CD4-positive, alpha-beta T cell (primary cell): ENCODE results near the gene TP63. TPM values are rescaled to one million over a fixed set of nuclear protein-coding genes. Genes with fewer than 3 reads are reported as not detected.

Experiments
- ATAC-seq: fragments of 200-7000 bp; cut with Tn5 transposase; one replicate; pipeline ENCODE4 v1.10.0; 2022; ENCODE audit warnings: mild to moderate bottlenecking; ENCODE audit not compliant: poor library complexity
- CTCF ChIA-PET: fragments of 350-600 bp; sonication (Branson Sonifier 250); formaldehyde crosslinking; loops from one replicate; lab custom pipeline; 2021; ENCODE audit warnings: antibody characterized with exemption, inconsistent platforms; lab: Charles Lee
- POLR2A ChIA-PET: fragments of 350-600 bp; sonication (Branson Sonifier 250); formaldehyde crosslinking; loops from one replicate; lab custom pipeline; 2021; ENCODE audit warnings: antibody characterized with exemption, inconsistent platforms; lab: Charles Lee
- DNase-seq, 14 experiments: peaks; one replicate each; pipeline ENCODE4 v3.0.0-alpha.2; 2013 to 2020; ENCODE audit warnings: mixed read lengths in 2 of 14
- H3K27ac ChIP-seq, 2 donors: one replicate each; pipeline versions ENCODE4 v1.5.1 to v1.7.0; 2013; ENCODE audit warnings: low read length in 2 of 2, low read depth in 1 of 2, mild to moderate bottlenecking in 1 of 2
- H3K27me3 ChIP-seq, 2 experiments: 1 replicate in 1 of 2; 2 replicates in 1 of 2; pipeline versions ENCODE4 v1.6.1 to v1.7.0; 2013; ENCODE audit warnings: low read length in 2 of 2, control low read depth in 1 of 2, mild to moderate bottlenecking in 1 of 2, moderate library complexity in 1 of 2; ENCODE audit not compliant: insufficient read depth in 2 of 2, control insufficient read depth in 1 of 2
- H3K36me3 ChIP-seq: one replicate; pipeline ENCODE4 v1.6.1; 2013; ENCODE audit warnings: low read length, control low read depth; ENCODE audit not compliant: insufficient read depth
- H3K4me1 ChIP-seq: one replicate; pipeline ENCODE4 v1.6.1; 2013; ENCODE audit warnings: low read length, control low read depth; ENCODE audit not compliant: insufficient read depth
- H3K4me3 ChIP-seq: one replicate; pipeline ENCODE4 v1.5.1; 2013; ENCODE audit warnings: mild to moderate bottlenecking, low read length, moderate library complexity
- H3K9me3 ChIP-seq, 2 experiments: 1 replicate in 1 of 2; 2 replicates in 1 of 2; pipeline versions ENCODE4 v1.6.1 to v1.7.0; 2013; ENCODE audit warnings: low read length in 2 of 2, mild to moderate bottlenecking in 2 of 2, control low read depth in 1 of 2, moderate library complexity in 1 of 2; ENCODE audit not compliant: control insufficient read depth in 1 of 2, insufficient read depth in 1 of 2
- H3K27ac Mint-ChIP-seq: one replicate; pipeline ENCODE4 v1.8.0; 2020; ENCODE audit warnings: mixed read lengths
- H3K27me3 Mint-ChIP-seq: one replicate; pipeline ENCODE4 v1.8.0; 2021; ENCODE audit warnings: mixed read lengths
- H3K36me3 Mint-ChIP-seq: one replicate; pipeline ENCODE4 v1.8.0; 2021; ENCODE audit warnings: low read depth, mixed read lengths
- H3K4me1 Mint-ChIP-seq: one replicate; pipeline ENCODE4 v1.8.0; 2021; ENCODE audit warnings: low read depth, mixed read lengths
- H3K4me3 Mint-ChIP-seq: one replicate; pipeline ENCODE4 v1.8.0; 2020; ENCODE audit warnings: mild to moderate bottlenecking, mixed read lengths
- H3K9me3 Mint-ChIP-seq: one replicate; pipeline ENCODE4 v1.8.0; 2020; ENCODE audit warnings: mixed read lengths
- intact Hi-C, 2 experiments: fragments of 100-400 bp; cut with DNase I in 1 of 2; cut with micrococcal nuclease in 1 of 2; formaldehyde crosslinking; loops; one replicate each; pipeline versions ENCODE4 v1.15.1 to v1.9.0; 2023 to 2025; cut with DNase I, micrococcal nuclease
- total RNA-seq, 174 experiments: library from RNA in 2 of 174; stranded (reverse) in 2 of 174; gene quantifications; one replicate each; pipeline ENCODE4 v1.2.3 and lab custom pipeline; 2021 to 2026
- TF ChIP-seq, protein P1 (sequence below): fragments of 200-600 bp; IDR thresholded peaks from one replicate; pipeline ENCODE4 v1.8.0; 2022; ENCODE audit warnings: antibody characterized with exemption, mild to moderate bottlenecking

Gene TP63
- total RNA-seq, 2 experiments from 2014 or later: 0.31 TPM; not detected in 1

DNA sequence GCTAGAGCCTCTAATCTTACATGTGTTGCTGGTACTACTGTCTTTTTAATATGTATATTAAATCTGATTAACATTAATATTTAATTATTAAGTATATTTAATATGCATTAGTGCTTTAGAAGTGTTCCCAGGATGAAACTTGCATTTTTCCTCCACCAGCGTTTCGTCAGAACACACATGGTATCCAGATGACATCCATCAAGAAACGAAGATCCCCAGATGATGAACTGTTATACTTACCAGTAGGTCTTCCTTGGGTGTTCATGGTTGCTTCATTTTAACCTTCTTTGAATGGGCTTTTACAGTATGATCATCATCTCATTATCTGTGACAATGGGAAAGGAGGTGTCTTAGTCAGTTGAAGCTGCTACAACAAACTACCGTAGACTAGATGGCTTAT lies 238.0 kb downstream of the TP63 start:
- DNase-seq (no peak), ATAC-seq (no peak)
- H3K27me3 ChIP-seq: no peaks in the 10 kb centered on the region
- Mint-ChIP-seq H3K4me3 (no peak overlapping the region), H3K4me1 (no peaks in the 10 kb centered on the region), H3K9me3 (no peaks in the 10 kb centered on the region), H3K27ac (no peak overlapping the region), H3K36me3 (no peaks in the 10 kb centered on the region), H3K27me3 (peaks cover 7% of the 10 kb centered on the region)
- H3K4me1 ChIP-seq: no peaks in the 10 kb centered on the region
- no peak overlapping the region for H3K4me3 ChIP-seq
- CTCF ChIA-PET: no interaction called here
- no peak overlapping the region for H3K27ac ChIP-seq
- intact Hi-C loops: no loop called here
- H3K36me3 ChIP-seq: no peaks in the 10 kb centered on the region
- TF ChIP-seq, protein P1, sequence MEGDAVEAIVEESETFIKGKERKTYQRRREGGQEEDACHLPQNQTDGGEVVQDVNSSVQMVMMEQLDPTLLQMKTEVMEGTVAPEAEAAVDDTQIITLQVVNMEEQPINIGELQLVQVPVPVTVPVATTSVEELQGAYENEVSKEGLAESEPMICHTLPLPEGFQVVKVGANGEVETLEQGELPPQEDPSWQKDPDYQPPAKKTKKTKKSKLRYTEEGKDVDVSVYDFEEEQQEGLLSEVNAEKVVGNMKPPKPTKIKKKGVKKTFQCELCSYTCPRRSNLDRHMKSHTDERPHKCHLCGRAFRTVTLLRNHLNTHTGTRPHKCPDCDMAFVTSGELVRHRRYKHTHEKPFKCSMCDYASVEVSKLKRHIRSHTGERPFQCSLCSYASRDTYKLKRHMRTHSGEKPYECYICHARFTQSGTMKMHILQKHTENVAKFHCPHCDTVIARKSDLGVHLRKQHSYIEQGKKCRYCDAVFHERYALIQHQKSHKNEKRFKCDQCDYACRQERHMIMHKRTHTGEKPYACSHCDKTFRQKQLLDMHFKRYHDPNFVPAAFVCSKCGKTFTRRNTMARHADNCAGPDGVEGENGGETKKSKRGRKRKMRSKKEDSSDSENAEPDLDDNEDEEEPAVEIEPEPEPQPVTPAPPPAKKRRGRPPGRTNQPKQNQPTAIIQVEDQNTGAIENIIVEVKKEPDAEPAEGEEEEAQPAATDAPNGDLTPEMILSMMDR: no peak
- POLR2A ChIA-PET: no interaction called here
- no peaks in the 10 kb centered on the region for H3K9me3 ChIP-seq

DNA sequence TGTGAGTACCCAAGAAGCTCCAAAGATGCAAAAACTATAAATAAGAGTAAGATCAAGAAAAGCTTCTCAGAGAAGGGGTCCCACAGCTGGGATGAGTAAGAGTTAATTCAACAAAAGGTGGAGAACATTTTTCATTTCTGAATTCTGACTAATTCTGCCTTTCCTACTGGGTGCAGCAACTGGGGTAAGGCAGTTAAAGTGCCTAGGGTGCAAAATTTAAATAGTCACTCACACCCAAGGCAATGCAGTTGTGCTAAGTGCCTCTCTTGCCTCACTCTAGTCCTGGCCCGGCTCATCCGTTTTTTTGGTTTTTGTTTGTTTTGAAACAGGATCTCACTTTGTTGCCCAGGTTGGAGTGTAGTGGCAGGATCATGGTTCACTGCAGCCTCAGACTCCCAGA lies 240.2 kb downstream of the TP63 start:
- ATAC-seq (no peak), DNase-seq (no peak)
- Histone ChIP-seq H3K27me3 (no peaks in the 10 kb centered on the region), H3K4me3 (no peak overlapping the region), H3K36me3 (no peaks in the 10 kb centered on the region), H3K4me1 (no peaks in the 10 kb centered on the region), H3K27ac (no peak overlapping the region), H3K9me3 (no peaks in the 10 kb centered on the region)
- H3K27ac Mint-ChIP-seq: no peak overlapping the region
- H3K4me1 Mint-ChIP-seq: no peaks in the 10 kb centered on the region
- TF ChIP-seq, protein P1: no peak
- no peak overlapping the region for H3K4me3 Mint-ChIP-seq
- ChIA-PET POLR2A (no interaction called here), CTCF (no interaction called here)
- H3K27me3 Mint-ChIP-seq: peaks cover 7% of the 10 kb centered on the region
- no peaks in the 10 kb centered on the region for H3K36me3 Mint-ChIP-seq
- no peaks in the 10 kb centered on the region for H3K9me3 Mint-ChIP-seq
- intact Hi-C loops: no loop called here

DNA sequence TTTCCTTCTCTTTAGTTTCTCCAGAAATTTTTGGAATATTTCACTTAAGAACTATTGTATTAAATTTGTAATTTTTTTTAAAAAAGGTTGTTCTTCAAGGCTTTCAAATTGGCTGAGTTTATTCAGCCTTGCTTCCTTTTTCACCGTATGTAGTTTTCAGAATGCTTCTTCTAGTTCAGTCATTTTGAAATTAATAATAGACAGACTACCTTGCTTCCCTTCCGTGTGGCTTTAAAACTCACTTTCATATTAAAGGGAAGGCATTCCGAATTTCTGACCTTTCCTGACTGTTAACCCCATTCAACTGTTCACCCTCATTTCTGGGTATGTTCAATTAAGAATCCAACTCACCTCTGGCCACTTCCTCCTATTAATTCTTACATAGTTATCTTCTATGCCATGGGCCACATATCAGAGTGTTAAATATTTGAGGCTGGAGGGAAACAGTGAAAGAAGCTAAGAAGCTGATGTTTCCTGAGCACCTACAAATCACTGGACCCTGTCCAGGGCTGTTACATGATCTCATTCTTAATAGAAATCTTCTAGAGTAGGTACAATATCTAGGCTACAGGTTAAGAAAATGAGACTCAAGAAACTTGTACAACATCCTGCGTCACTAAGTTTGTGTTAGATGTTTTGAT lies 252.0 kb downstream of the TP63 start:
- Mint-ChIP-seq H3K4me1 (no peaks in the 10 kb centered on the region), H3K27ac (no peak overlapping the region), H3K36me3 (no peaks in the 10 kb centered on the region), H3K27me3 (no peaks in the 10 kb centered on the region), H3K4me3 (no peak overlapping the region), H3K9me3 (no peaks in the 10 kb centered on the region)
- no peak overlapping the region for H3K4me3 ChIP-seq
- intact Hi-C loops: no loop called here
- TF ChIP-seq, protein P1: no peak
- ATAC-seq: no peak
- H3K27me3 ChIP-seq: no peaks in the 10 kb centered on the region
- POLR2A ChIA-PET: no interaction called here
- H3K27ac ChIP-seq: no peak overlapping the region
- CTCF ChIA-PET: no interaction called here
- H3K9me3 ChIP-seq: no peaks in the 10 kb centered on the region
- no peak for DNase-seq
- H3K4me1 ChIP-seq: no peaks in the 10 kb centered on the region
- H3K36me3 ChIP-seq: no peaks in the 10 kb centered on the region
